HG02973 (cell line): ENCODE results near the gene FAM131A.
"Not testable (repeated sequence)": the region's sequence is repeated elsewhere in the genome, so short reads cannot be mapped to it uniquely, and the experiment has no call there.

Experiments used
- ATAC-seq: cut with Tn5 transposase; IDR thresholded peaks from one replicate; pipeline ENCODE4 v1.9.1; 2021; ENCODE audit warnings: moderate library complexity; ENCODE audit not compliant: unreplicated experiment

Gene FAM131A

GRCh38 chr3:184338511-184338945, 1.1 kb downstream of the FAM131A start:
- ATAC-seq, result no peak

- ATAC-seq, result no peak
These were observed 1.6 kb downstream of the FAM131A start for GRCh38 chr3:184339001-184339400.

- not testable (repeated sequence) for ATAC-seq
These were observed 2.2 kb downstream of the FAM131A start for GRCh38 chr3:184339451-184340135.

- no peak for ATAC-seq
These were observed 4.5 kb downstream of the FAM131A start for GRCh38 chr3:184341925-184342324.

- ATAC-seq, result no peak
These were observed 5.9 kb downstream of the FAM131A start for GRCh38 chr3:184343200-184343876.

- ATAC-seq, result no peak
These were observed 7.3 kb downstream of the FAM131A start for GRCh38 chr3:184344579-184345316.

GRCh38 chr3:184345317-184346144, 8.1 kb downstream of the FAM131A start:
- ATAC-seq, result no peak

- ATAC-seq, result no peak
These were observed 9.2 kb downstream of the FAM131A start for GRCh38 chr3:184346480-184347190.

- no peak for ATAC-seq
These were observed 10.1 kb downstream of the FAM131A start for GRCh38 chr3:184347321-184348056.

GRCh38 chr3:184348057-184348382, 10.6 kb downstream of the FAM131A start:
- no peak for ATAC-seq

GRCh38 chr3:184349563-184350470, 12.4 kb downstream of the FAM131A start:
- ATAC-seq, result no peak

GRCh38 chr3:184350618-184351017, 13.2 kb downstream of the FAM131A start:
- no peak for ATAC-seq

- no peak for ATAC-seq
These were observed 14.2 kb downstream of the FAM131A start for GRCh38 chr3:184351511-184352148.

- no peak for ATAC-seq
These were observed 14.9 kb downstream of the FAM131A start for GRCh38 chr3:184352149-184352785.

GRCh38 chr3:184352897-184353545, 15.6 kb downstream of the FAM131A start:
- ATAC-seq, result no peak

GRCh38 chr3:184353546-184353941, 16.1 kb downstream of the FAM131A start:
- no peak for ATAC-seq

- no peak for ATAC-seq
These were observed 16.8 kb downstream of the FAM131A start for GRCh38 chr3:184354121-184354728.
